A673 (cell line): ENCODE data around the gene CATSPERD. TPM values are rescaled to one million over a fixed set of nuclear protein-coding genes. Genes with fewer than 3 reads are reported as not detected.

Experiments used
- BruUV-seq: library from RNA; stranded (reverse); fragments of 400-500 nt; replicated peaks from 2 replicates; lab custom pipeline; 2021; lab: Mats Ljungman, UMichigan
- CTCF ChIA-PET: fragments of 300-600 bp; sonication (Branson Sonifier 250); formaldehyde crosslinking; loops from one replicate; lab custom pipeline; 2022; ENCODE audit warnings: antibody characterized with exemption; lab: Charles Lee
- POLR2A ChIA-PET: fragments of 300-600 bp; sonication (Branson Sonifier 250); formaldehyde crosslinking; loops from one replicate; lab custom pipeline; 2022; ENCODE audit warnings: antibody characterized with exemption; ENCODE audit not compliant: low non-redundant PET; lab: Charles Lee
- DNase-seq: peaks from one replicate; pipeline ENCODE4 v3.0.0-alpha.2; 2015; ENCODE audit warnings: low spot score
- H3K27ac ChIP-seq: fragments of 200-600 bp; sonication (generic); 2 replicates; pipeline ENCODE4 v1.5.1; 2016; ENCODE audit warnings: mixed run types, low read depth, mild to moderate bottlenecking, mixed read lengths, antibody characterized with exemption, low read length; ENCODE audit not compliant: poor library complexity, severe bottlenecking
- H3K27me3 ChIP-seq: fragments of 200-600 bp; sonication (generic); replicated peaks from 2 replicates; pipeline ENCODE4 v1.6.1; 2017; ENCODE audit warnings: mixed run types, low read depth, mild to moderate bottlenecking, mixed read lengths, antibody characterized with exemption, low read length; ENCODE audit not compliant: insufficient read depth, poor library complexity
- H3K36me3 ChIP-seq: fragments of 200-600 bp; sonication (generic); 2 replicates; pipeline ENCODE4 v1.6.1; 2016; ENCODE audit warnings: mixed run types, mild to moderate bottlenecking, mixed read lengths, antibody characterized with exemption, low read length; ENCODE audit not compliant: insufficient read depth, poor library complexity, severe bottlenecking
- H3K4me1 ChIP-seq: fragments of 200-600 bp; sonication (generic); 2 replicates; pipeline ENCODE4 v1.6.1; 2017; ENCODE audit warnings: mixed run types, mild to moderate bottlenecking, mixed read lengths, antibody characterized with exemption, low read length; ENCODE audit not compliant: insufficient read depth, poor library complexity, severe bottlenecking
- H3K4me3 ChIP-seq: fragments of 200-600 bp; sonication (generic); 2 replicates; pipeline ENCODE4 v1.5.1; 2016; ENCODE audit warnings: low read depth, mixed run types, mild to moderate bottlenecking, mixed read lengths, low read length; ENCODE audit not compliant: poor library complexity, severe bottlenecking
- H3K9me3 ChIP-seq: fragments of 200-600 bp; sonication (generic); 2 replicates; pipeline ENCODE4 v1.6.1; 2016; ENCODE audit warnings: mixed run types, low read depth, mild to moderate bottlenecking, mixed read lengths, antibody characterized with exemption, low read length; ENCODE audit not compliant: poor library complexity, severe bottlenecking
- EZH2 ChIP-seq: fragments of 200-600 bp; sonication (generic); IDR thresholded peaks from 2 replicates; pipeline ENCODE4 v1.6.1; 2017; ENCODE audit warnings: borderline replicate concordance, low read depth, mild to moderate bottlenecking, mixed read lengths, antibody characterized with exemption, low read length; ENCODE audit not compliant: poor library complexity, severe bottlenecking
- intact Hi-C: fragments of 100-400 bp; cut with micrococcal nuclease; formaldehyde crosslinking; loops from one replicate; pipeline ENCODE4 v1.10.0; 2022; ENCODE audit not compliant: unreplicated experiment
- total RNA-seq: library from RNA; stranded (reverse); gene quantifications from 2 replicates; pipeline ENCODE4 v1.2.3, GENCODE V29; 2021
- TF ChIP-seq, protein P1 (sequence below): fragments of 300-800, 200-600 bp; sonication (generic); conservative IDR thresholded peaks from 2 replicates; pipeline ENCODE4 v1.5.1; 2017; ENCODE audit warnings: low read depth, mild to moderate bottlenecking, antibody characterized with exemption, low read length, moderate library complexity, mixed read lengths

The CATSPERD gene
- total RNA-seq, 1 experiment from 2014 or later, result not detected

- Histone ChIP-seq H3K36me3 (no peaks in the 10 kb centered on the region), H3K9me3 (no peaks in the 10 kb centered on the region), H3K27ac (no peak overlapping the region), H3K27me3 (no peaks in the 10 kb centered on the region), H3K4me3 (no peak overlapping the region), H3K4me1 (peaks cover 5% of the 10 kb centered on the region)
- CTCF ChIA-PET, result interaction anchor here (0.7 to 1.1 kb wide), 2 partner anchors 18 to 104 kb away, joined by 3 read pairs; no protein-coding TSS in a partner anchor
- BruUV-seq, result no TSS peak
- intact Hi-C loops, result no loop called here
- POLR2A ChIA-PET, result interaction anchor here (0.6 kb wide), 1 partner anchor 212 kb away, joined by 7 read pairs; no protein-coding TSS in a partner anchor
- DNase-seq, result no peak
- TF ChIP-seq, protein P1, sequence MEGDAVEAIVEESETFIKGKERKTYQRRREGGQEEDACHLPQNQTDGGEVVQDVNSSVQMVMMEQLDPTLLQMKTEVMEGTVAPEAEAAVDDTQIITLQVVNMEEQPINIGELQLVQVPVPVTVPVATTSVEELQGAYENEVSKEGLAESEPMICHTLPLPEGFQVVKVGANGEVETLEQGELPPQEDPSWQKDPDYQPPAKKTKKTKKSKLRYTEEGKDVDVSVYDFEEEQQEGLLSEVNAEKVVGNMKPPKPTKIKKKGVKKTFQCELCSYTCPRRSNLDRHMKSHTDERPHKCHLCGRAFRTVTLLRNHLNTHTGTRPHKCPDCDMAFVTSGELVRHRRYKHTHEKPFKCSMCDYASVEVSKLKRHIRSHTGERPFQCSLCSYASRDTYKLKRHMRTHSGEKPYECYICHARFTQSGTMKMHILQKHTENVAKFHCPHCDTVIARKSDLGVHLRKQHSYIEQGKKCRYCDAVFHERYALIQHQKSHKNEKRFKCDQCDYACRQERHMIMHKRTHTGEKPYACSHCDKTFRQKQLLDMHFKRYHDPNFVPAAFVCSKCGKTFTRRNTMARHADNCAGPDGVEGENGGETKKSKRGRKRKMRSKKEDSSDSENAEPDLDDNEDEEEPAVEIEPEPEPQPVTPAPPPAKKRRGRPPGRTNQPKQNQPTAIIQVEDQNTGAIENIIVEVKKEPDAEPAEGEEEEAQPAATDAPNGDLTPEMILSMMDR, result no peak
- TF ChIP-seq EZH2, result no peak
These were observed 101.2 kb downstream of the CATSPERD start for GRCh38 chr19:5821521-5822180.

- Histone ChIP-seq H3K9me3 (no peaks in the 10 kb centered on the region), H3K27ac (no peak overlapping the region), H3K27me3 (no peaks in the 10 kb centered on the region), H3K4me3 (no peak overlapping the region), H3K4me1 (peaks cover 12% of the 10 kb centered on the region), H3K36me3 (no peaks in the 10 kb centered on the region)
- no TSS peak for BruUV-seq
- TF ChIP-seq, protein P1, result no peak
- TF ChIP-seq EZH2, result no peak
- intact Hi-C loops, result no loop called here
- ChIA-PET CTCF (interaction anchor here (1.1 kb wide), 1 partner anchor 18 kb away, joined by 3 read pairs; no protein-coding TSS in a partner anchor), POLR2A (interaction anchor here (0.6 kb wide), 1 partner anchor 213 kb away, joined by 7 read pairs; no protein-coding TSS in a partner anchor)
- no peak for DNase-seq
These were observed 101.9 kb downstream of the CATSPERD start for GRCh38 chr19:5822181-5822844.

- TF ChIP-seq EZH2, result no peak
- TF ChIP-seq, protein P1, result no peak
- Histone ChIP-seq H3K4me3 (no peak overlapping the region), H3K27ac (no peak overlapping the region), H3K4me1 (peaks cover 13% of the 10 kb centered on the region), H3K9me3 (no peaks in the 10 kb centered on the region), H3K27me3 (no peaks in the 10 kb centered on the region), H3K36me3 (no peaks in the 10 kb centered on the region)
- no TSS peak for BruUV-seq
- ChIA-PET POLR2A (no interaction called here), CTCF (interaction anchor here (0.8 kb wide), 1 partner anchor 20 kb away, joined by 3 read pairs; no protein-coding TSS in a partner anchor)
- DNase-seq, result no peak
- intact Hi-C loops, result no loop called here
These were observed 103.3 kb downstream of the CATSPERD start for GRCh38 chr19:5823579-5824281.
